ENCODE data around the gene IL1R2.

- TF ChIP-seq POLR2A (IDR thresholded peaks at IDR 0.05; ENCODE audit: low read depth, low read length) (no peak), POLR2AphosphoS5 (IDR thresholded peaks at IDR 0.05; ENCODE audit: low read depth, low read length) (no peak)
Measured at GRCh38 chr2:102004581-102004980, 12.8 kb downstream of the IL1R2 start.

All from GM12892 (cell line).